IPS-NIHi11 (cell line): Measurements from ENCODE around the gene NAPA.

Source experiments
- DNase-seq: peaks from one replicate; pipeline ENCODE4 v3.0.0; 2012; ENCODE audit warnings: mixed read lengths, low spot score

Gene NAPA

DNA sequence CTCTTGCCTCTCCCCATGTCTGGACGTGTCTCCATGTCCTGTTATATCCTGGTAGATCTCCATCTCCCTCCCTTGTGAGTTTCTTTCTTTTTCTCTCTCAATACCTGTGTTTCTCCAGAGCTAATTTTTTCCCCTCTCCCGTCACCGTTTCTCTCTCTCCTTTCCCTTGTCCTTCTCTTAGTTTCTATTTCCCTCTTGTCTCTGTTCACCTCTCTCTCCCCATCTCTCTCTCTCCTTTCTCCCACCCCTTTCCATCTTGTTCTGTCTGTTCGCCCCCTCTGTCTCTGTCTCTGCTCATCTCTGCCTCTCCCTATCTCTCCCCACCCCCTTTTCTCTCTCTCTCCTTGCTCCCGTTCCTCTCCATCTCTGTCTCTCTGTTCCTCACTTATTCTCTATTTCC lies 56.2 kb downstream of the NAPA start:
- no peak for DNase-seq

DNA sequence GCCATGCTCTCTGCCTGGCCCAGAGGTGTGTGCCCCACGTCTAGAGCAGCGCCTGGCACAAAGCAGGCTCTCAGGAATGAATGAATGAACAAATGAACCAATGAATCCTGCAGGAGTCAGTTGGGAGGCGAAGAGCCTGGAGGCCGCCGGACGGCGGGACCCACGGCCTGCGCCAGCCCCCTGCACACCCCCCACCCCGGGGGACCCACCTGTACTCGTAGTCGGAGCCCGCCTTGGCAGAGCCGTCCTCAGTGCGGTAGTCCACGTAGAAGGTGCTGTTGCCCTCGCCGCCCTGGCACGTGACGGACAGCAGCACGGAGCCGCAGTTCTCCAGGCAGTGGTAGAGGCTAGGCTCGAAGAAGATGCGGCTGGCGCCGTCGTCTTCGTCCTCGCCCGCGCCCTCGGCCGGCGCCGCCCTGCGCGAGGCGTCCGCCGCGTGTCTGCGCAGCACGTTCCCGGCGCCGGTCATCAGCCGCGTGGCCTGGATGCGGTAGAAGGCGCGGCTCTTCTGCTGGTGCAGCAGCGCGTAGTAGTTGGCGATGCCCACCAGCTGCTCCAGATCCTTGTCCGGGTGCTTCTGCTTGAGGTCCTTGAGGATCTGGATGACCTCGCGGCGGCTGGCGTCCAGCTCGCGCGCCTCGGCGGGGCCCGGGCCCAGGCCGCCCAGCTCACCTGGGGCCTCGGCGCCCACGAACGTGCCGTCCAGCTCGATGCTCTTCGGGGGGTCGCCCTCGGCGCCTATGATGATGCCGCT lies 58.0 kb downstream of the NAPA start:
- DNase-seq: no peak

DNA sequence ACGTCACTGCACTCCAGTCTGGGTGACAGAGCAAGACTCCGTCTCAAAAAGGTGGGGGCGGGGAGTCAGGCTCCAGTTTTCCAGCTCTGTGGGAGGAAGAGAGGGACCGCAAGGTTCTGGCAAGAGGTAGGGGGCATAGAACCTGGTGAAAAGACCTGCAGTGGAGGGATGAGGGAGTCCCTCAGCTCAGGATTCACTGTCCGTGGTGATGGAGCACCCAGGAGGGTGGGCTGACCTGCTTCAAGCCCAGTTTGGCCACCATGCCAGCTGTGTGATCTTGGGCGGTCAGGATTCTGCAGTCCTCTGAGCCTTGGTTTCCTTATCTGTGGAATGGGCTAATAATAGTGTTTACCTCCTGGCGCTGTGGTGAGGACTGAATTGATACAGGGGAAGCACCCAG lies 64.4 kb downstream of the NAPA start:
- no peak for DNase-seq

DNA sequence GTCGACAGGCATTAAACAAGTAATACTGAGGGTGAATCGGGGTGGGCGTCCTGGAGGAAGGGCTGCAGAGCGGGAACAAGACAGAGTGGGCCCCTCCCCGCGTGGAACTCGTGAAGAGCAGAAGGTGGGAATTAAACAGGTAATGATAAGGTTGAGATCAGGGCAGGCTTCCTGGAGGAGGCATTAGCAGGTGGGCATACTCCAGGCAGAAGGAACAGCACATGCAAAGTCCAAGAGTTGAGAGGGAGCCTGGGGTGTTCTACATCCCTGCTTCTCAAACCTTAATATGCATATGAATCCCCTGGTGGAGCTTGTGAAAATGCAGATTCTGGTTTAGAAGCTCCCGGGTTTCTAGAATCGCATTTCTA lies 66.5 kb downstream of the NAPA start:
- DNase-seq: no peak

DNA sequence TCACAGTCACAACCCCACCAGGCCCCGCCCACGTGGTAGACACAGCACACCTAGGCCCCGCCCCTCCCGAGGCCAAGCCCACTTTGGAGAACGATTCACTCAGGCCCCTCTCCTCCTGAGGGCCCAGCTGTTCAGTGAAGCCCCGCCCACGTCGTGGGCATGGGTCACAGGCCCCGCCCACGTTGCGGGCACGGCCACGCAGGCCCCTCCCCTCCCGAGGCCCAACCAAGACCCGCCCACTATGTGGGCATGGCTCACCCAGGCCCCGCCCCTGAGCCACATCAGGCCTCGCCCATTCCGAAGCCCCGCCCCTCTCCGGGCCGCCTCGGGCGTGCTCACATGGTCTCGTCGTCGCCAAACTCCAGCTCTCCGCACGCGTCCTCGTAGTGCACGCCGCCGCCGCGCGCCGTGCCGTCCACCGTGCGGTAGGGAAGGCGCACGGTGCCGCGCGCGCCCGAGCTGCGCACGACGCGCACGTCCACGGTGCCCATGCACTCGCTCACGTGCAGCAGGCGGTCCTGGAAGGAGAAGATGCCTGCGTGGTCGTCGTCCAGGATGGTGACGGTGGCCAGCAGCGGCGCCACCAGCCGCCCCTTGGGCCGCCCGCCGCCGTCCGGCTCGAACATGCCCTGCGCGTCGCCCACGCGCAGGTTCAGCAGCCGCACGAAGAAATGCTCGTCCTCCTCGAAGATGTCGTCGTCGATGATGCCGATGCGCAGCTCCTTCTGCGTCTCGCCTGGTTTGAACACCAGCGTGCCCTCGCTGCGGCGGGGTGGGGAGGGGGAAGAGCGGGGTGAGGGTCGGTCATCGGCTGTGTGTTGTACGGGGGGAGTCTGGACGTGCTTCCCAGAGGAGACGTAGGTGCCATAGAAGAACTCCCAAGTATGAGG lies 67.1 kb downstream of the NAPA start:
- DNase-seq: peak; percentile 88

DNA sequence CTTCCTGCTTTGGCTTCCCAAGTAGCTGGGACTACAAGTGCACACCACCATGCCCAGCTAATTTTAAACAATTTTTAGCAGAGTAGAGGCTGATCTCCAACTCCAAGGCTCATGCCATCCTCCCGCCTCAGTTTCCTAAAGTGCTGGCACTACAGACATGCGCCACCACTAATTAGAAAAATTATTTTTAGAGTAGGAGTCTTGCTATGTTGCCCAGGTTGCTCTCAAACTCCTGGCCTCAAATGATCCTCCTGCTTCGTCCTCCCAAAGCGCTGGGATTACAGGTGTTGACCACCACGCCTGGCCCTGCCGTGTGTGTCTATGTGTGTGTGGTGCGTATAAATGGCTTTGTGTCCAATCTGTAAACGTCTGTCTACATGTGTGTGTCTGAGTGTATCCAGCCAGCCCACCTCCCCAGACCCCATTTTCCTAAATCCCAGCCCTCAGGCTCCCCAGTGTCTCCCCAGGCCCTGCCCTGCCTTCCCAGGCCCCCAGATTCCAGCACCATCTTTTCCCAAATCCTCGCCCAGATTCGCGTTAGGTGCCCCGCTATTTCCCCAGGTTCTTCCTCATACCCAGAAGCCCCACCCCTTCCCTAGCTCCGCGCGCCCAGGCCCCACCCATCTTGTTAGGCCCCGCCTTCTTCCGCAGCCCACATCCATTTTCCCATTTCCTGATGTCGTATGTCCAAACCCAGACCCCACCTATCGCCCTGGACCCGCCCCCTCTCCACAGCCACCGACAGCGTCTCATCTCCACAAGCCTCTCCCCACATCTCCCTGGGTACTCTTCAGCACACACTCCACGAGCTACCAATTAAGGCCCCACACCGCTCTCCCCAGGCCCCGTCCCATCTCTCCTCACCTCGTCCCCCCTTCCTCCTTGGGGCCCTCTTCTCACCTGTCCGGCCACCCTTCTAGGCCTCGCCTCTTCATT lies 68.1 kb downstream of the NAPA start:
- DNase-seq: peak; percentile 83

DNA sequence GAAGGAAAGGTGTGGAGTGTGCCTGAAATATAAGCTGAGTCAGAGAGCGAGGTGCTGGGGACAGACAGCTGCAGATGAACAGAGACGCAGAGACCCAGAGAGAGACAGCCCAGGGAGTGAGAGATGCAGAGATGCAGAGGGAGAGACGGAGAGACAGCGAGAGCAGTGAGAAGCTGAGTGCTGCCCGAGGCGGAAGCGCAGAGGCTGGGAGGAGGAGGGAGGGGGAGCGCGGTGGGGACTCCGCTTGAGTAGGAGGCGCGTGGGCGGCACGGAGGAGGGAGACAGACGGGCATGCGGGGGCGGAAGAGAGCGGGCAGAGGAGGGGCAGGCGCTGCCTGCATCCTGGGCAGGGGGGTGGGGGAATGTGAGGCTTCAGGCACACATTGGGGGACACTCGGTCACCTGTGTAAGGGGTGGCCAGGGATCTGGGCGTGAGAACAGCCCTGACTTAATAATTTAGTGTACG lies 68.9 kb downstream of the NAPA start:
- DNase-seq: peak; percentile 62

DNA sequence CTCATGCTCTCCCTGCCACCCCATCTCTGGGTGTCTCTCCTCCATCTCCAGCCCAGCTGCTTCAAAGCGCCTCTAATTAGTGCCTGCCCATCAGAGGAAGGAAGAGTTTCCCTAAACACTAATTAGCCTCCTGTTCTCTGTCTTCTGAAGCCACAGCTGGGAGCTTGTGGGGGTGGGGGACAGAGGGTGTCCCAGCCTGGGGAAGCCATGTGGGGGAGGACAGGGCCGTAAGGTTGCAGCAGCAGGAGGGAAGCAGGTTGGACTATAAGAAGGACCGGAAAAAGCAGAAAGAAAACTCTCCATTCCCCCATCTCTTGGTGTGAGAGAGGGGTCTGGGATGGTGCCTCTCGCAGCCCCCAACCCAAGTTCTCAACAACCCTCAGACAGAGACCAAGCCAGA lies 69.3 kb downstream of the NAPA start:
- DNase-seq: no peak

DNA sequence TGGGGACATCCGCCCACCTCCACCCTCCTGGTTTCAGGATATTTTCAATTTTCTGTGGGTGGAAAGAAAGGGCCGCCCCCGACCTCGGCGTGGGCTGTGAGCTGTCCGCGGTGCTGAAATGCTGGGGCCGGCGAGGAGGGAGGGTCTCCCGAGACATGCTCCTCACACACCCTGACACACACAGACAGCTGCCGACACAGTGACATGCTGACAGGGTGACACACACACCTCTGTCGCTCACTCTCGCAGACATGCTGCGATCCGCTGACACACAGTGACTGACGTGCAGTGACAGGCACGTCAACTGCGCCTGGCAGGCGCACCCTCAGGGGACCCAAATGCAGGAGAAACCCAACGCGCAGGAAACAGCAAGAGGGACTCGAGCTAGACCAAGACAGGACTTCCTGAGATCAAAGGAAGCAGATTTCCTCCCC lies 70.5 kb downstream of the NAPA start:
- peak; percentile 69 for DNase-seq

DNA sequence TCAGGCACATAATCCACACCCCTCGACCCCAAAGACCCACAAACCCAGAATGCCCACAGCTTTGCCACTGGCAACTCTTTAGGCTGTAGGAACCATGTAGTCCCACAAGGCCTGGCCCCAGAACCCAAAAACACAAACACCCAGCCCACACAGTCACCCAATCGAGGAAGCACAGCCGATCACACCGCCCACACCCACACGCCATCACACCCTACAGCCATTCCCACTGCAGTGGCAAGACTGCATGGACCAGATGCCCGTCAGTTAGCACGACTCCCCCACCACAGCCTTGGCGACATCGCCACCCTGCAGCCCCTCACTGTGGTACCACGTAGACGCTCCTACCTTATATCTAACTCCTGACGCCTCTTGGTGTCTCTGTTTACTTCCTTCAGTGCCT lies 71.5 kb downstream of the NAPA start:
- no peak for DNase-seq

DNA sequence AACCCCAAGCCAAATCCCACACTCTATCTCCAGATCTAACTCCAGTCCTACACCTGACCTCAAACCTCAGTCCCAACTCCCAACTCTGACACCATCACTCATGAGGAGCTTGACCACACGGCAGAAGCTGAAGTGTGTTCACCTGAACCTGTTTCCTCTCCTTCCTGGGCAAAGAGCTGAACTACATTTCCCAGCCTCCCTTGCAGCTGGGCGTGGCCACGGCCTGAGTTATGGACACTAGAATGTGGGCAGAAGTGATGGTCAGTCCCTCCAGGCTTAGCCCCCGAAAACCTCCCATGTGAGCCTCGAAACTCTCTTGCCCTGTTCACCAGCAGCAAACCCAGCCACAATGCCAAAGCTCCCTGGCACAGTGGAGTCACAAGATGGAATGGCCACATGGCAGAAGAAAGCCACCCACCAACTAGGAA lies 76.1 kb downstream of the NAPA start:
- no peak for DNase-seq
